ENCODE results near the gene IFNK.

IFNK gene

DNA sequence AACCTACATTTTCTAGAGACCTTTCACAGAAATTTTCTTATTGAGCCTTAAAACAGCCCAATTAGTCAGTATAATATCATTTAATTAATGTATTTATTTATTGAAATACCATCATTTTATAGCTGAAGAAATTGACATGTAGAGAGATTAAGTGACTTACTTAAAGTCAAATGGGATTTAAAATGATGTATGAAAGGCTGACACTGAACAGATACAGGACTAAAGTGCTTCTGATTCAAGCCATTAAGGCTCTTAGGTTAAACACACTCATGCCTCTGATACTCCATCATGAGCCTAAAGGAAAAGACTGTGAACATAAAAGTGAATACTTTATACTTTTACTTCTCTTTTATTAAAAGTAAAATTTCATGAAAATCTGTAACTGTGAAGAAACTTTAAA, 36.4 kb downstream of the IFNK start:
- Mint-ChIP-seq H3K27me3 (ENCODE audit: low read depth, poor library complexity) (no peaks in the 10 kb centered on the region), H3K9me3 (no peaks in the 10 kb centered on the region), H3K4me1 (no peaks in the 10 kb centered on the region), H3K4me3 (no peak overlapping the region), H3K36me3 (ENCODE audit: low read depth) (peaks cover 29% of the 10 kb centered on the region), H3K27ac (no peak overlapping the region)
- DNase-seq = no peak
- TF ChIP-seq, protein P1, sequence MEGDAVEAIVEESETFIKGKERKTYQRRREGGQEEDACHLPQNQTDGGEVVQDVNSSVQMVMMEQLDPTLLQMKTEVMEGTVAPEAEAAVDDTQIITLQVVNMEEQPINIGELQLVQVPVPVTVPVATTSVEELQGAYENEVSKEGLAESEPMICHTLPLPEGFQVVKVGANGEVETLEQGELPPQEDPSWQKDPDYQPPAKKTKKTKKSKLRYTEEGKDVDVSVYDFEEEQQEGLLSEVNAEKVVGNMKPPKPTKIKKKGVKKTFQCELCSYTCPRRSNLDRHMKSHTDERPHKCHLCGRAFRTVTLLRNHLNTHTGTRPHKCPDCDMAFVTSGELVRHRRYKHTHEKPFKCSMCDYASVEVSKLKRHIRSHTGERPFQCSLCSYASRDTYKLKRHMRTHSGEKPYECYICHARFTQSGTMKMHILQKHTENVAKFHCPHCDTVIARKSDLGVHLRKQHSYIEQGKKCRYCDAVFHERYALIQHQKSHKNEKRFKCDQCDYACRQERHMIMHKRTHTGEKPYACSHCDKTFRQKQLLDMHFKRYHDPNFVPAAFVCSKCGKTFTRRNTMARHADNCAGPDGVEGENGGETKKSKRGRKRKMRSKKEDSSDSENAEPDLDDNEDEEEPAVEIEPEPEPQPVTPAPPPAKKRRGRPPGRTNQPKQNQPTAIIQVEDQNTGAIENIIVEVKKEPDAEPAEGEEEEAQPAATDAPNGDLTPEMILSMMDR (IDR thresholded peaks at IDR 0.05) = no peak

DNA sequence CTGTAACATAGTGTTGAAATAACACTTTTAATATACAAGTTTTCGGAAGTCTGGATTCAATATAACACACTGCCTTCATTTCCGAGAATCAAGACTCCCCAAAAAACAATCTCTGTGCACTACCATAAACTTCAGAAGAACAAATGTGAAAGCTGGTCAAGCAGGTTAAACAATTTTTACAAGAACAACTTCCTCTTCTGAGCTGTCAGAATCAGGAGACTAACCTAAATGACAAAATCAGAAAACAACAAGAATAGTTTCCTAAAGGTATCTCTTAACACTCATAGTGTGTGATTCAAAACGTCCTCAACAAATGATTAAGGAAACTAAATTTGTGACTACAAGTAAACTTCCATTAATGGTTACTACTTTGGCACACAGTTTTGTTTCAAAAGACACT, 37.6 kb downstream of the IFNK start:
- Mint-ChIP-seq H3K27ac (no peak overlapping the region), H3K27me3 (ENCODE audit: low read depth, poor library complexity) (no peaks in the 10 kb centered on the region), H3K36me3 (ENCODE audit: low read depth) (peaks cover 30% of the 10 kb centered on the region), H3K4me3 (no peak overlapping the region), H3K4me1 (no peaks in the 10 kb centered on the region), H3K9me3 (no peaks in the 10 kb centered on the region)
- TF ChIP-seq, protein P1 (IDR thresholded peaks at IDR 0.05) = no peak
- DNase-seq = no peak

DNA sequence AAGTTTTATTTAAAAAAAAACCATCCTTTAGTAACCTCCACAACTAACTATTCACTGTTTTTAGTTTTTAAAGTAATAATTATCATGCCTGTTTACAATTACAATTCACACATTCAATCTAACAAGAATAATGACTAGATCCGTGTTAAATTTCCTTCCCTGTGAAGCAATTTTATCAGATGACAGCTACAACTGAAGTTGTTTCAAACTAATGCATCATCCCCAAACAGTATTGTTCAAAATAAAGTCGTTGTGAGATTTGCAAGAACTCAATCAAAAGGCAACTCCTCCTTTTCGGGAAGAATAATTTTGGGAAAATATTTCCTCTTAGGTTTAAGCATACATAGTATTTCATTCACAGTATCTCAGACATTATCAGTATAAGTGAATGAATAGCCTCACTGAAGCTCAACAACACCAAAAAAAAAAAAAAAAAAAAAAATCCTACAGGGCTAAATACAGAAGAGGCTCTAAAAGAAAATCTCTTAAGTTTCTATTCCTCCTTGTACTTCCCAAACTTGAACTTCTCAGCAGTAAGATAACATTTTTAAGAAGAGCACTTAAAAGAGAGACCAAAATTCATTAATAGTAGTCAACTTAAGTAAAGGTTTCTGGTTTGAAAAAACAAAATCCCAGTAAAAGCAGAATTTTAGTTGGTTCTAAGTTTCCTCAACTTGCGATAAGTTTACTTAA, 39.8 kb downstream of the IFNK start:
- H3K27me3 Mint-ChIP-seq (ENCODE audit: low read depth, poor library complexity) = no peaks in the 10 kb centered on the region
- no peaks in the 10 kb centered on the region for H3K9me3 Mint-ChIP-seq
- DNase-seq = no peak
- H3K4me3 Mint-ChIP-seq = no peak overlapping the region
- H3K27ac Mint-ChIP-seq = no peak overlapping the region
- H3K4me1 Mint-ChIP-seq = no peaks in the 10 kb centered on the region
- TF ChIP-seq, protein P1 (IDR thresholded peaks at IDR 0.05) = no peak
- H3K36me3 Mint-ChIP-seq (ENCODE audit: low read depth) = peaks cover 38% of the 10 kb centered on the region

DNA sequence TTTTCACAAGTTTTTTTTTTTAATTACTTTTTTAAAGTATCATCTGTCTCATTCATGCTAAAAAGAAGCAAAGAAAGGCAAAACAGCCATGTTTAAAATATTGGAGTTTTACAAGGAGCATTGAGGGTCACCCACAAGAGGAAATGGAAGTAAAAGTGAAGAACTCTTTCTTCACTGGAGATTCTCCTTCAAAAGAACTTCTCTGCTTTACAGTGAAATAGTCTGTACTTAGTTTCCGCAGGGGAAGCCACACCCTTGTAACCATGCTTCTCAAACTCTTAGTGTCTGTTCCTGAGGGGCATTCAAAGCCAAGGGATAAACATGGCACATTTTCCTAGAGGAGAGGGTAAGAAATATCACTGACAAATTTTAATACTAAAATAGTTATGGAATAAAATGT, 40.6 kb downstream of the IFNK start:
- Mint-ChIP-seq H3K9me3 (no peaks in the 10 kb centered on the region), H3K4me1 (no peaks in the 10 kb centered on the region), H3K4me3 (no peak overlapping the region), H3K27me3 (ENCODE audit: low read depth, poor library complexity) (no peaks in the 10 kb centered on the region), H3K27ac (no peak overlapping the region), H3K36me3 (ENCODE audit: low read depth) (peaks cover 34% of the 10 kb centered on the region)
- TF ChIP-seq, protein P1 (IDR thresholded peaks at IDR 0.05) = no peak
- DNase-seq = no peak

DNA sequence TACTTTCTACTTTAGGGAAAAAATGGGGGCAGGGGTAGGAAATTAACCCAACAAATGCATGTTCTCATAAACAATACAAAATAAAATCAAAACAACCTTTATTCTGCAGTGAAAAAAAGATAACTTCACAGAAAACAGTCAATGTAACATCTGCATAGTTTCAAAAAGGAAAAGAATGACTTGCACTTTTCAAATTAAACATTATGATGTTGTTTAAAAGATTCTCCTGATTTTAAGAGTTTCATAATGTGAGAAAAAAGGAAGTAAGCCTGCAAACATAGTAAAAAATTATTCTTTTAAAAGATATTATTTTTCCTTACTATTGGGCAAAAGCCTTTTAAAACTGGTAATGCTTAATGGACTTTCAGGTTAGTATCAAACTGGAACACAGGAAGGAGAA, 41.6 kb downstream of the IFNK start:
- Mint-ChIP-seq H3K4me3 (no peak overlapping the region), H3K36me3 (ENCODE audit: low read depth) (peaks cover 34% of the 10 kb centered on the region), H3K9me3 (no peaks in the 10 kb centered on the region), H3K27me3 (ENCODE audit: low read depth, poor library complexity) (no peaks in the 10 kb centered on the region), H3K4me1 (no peaks in the 10 kb centered on the region), H3K27ac (no peak overlapping the region)
- TF ChIP-seq, protein P1 (IDR thresholded peaks at IDR 0.05) = no peak
- DNase-seq = no peak

DNA sequence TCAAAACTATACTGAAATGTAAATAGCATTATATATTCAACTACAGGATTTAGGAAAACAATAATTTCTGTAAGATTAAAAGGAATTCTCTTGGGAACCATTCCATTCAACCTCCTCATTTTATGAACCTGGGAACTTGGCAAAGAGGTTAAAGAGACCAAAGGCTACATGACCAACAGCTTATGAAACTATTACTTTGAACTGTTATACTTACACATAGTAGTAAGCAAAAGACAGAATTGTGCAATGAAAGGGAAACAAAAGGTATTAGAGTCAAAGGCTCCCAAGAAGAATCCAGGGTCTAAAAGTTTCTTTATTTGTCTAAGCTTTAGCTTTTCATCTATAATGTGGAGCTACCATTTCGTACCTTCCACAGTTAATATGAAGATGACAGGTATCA, 42.0 kb downstream of the IFNK start:
- Mint-ChIP-seq H3K4me3 (no peak overlapping the region), H3K36me3 (ENCODE audit: low read depth) (peaks cover 34% of the 10 kb centered on the region), H3K27ac (no peak overlapping the region), H3K27me3 (ENCODE audit: low read depth, poor library complexity) (no peaks in the 10 kb centered on the region), H3K9me3 (no peaks in the 10 kb centered on the region), H3K4me1 (no peaks in the 10 kb centered on the region)
- DNase-seq = no peak
- TF ChIP-seq, protein P1 (IDR thresholded peaks at IDR 0.05) = no peak
